ENCODE results near the gene SHISAL1.

SHISAL1 gene

GRCh38 chr22:44205516-44206329 is 107.0 kb downstream of the SHISAL1 start:
- no peak for DNase-seq

- no peak for DNase-seq
Observed at GRCh38 chr22:44204739-44205515, 107.8 kb downstream of the SHISAL1 start.

GRCh38 chr22:44203203-44203602 is 109.5 kb downstream of the SHISAL1 start:
- no peak for DNase-seq

GRCh38 chr22:44202261-44202789 is 110.4 kb downstream of the SHISAL1 start:
- no peak for DNase-seq

- no peak for DNase-seq
Observed at GRCh38 chr22:44201665-44202064, 111.1 kb downstream of the SHISAL1 start.

GRCh38 chr22:44200855-44201550 is 111.7 kb downstream of the SHISAL1 start:
- DNase-seq = no peak

GRCh38 chr22:44200451-44200850 is 112.3 kb downstream of the SHISAL1 start:
- no peak for DNase-seq

GRCh38 chr22:44199866-44200265 is 112.9 kb downstream of the SHISAL1 start:
- no peak for DNase-seq

- DNase-seq = no peak
Observed at GRCh38 chr22:44199164-44199563, 113.6 kb downstream of the SHISAL1 start.

GRCh38 chr22:44197271-44197670 is 115.5 kb downstream of the SHISAL1 start:
- no peak for DNase-seq

- DNase-seq = no peak
Observed at GRCh38 chr22:44196731-44197131, 116.0 kb downstream of the SHISAL1 start.

- no peak for DNase-seq
Observed at GRCh38 chr22:44196241-44196640, 116.5 kb downstream of the SHISAL1 start.

GRCh38 chr22:44195189-44195871 is 117.4 kb downstream of the SHISAL1 start:
- DNase-seq = no peak

- DNase-seq = no peak
Observed at GRCh38 chr22:44194569-44194968, 118.2 kb downstream of the SHISAL1 start.

Measured in stimulated activated CD4-positive, alpha-beta T cell treated with anti-CD3 and anti-CD28 coated beads, Interleukin-2, amount 100 ng/mL, for 24 hours (primary cell).